Coronary artery (tissue), 2 donors: Measurements from ENCODE around the gene SP1.
"Not testable (repeated sequence)": the region's sequence is repeated elsewhere in the genome, so short reads cannot be mapped to it uniquely, and the experiment has no call there.

ENCODE experiments used
- DNase-seq: peaks from one replicate; pipeline ENCODE4 v3.0.0-alpha.2; 2017; ENCODE audit warnings: low spot score
- H3K27ac ChIP-seq, 2 donors: fragments of 200-600 bp; sonication (generic); one replicate each; pipeline ENCODE4 v1.5.1; 2016 to 2019
- H3K4me3 ChIP-seq: fragments of 200-600 bp; sonication (generic); 2 replicates; pipeline ENCODE4 v1.5.1; 2016; ENCODE audit warnings: mild to moderate bottlenecking, moderate library complexity
- TF ChIP-seq, protein P1 (sequence below): fragments of 200-600 bp; sonication (generic); IDR thresholded peaks from one replicate; pipeline ENCODE4 v1.5.1; 2019; ENCODE audit warnings: antibody characterized with exemption

The SP1 gene

GRCh38 chr12:53380104-53380793 lies at the start of gene SP1:
TSS of gene SP1 (plus strand) at chr12:53380176. CDS start at chr12:53380292, 116 bp downstream.
- Histone ChIP-seq H3K27ac (peak within 1 kb of the TSS; percentile 95 to 100), H3K4me3 (peak within 1 kb of the TSS; percentile 90)
- peak; percentile 94 for DNase-seq
- TF ChIP-seq, protein P1, sequence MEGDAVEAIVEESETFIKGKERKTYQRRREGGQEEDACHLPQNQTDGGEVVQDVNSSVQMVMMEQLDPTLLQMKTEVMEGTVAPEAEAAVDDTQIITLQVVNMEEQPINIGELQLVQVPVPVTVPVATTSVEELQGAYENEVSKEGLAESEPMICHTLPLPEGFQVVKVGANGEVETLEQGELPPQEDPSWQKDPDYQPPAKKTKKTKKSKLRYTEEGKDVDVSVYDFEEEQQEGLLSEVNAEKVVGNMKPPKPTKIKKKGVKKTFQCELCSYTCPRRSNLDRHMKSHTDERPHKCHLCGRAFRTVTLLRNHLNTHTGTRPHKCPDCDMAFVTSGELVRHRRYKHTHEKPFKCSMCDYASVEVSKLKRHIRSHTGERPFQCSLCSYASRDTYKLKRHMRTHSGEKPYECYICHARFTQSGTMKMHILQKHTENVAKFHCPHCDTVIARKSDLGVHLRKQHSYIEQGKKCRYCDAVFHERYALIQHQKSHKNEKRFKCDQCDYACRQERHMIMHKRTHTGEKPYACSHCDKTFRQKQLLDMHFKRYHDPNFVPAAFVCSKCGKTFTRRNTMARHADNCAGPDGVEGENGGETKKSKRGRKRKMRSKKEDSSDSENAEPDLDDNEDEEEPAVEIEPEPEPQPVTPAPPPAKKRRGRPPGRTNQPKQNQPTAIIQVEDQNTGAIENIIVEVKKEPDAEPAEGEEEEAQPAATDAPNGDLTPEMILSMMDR, result no peak

DNA sequence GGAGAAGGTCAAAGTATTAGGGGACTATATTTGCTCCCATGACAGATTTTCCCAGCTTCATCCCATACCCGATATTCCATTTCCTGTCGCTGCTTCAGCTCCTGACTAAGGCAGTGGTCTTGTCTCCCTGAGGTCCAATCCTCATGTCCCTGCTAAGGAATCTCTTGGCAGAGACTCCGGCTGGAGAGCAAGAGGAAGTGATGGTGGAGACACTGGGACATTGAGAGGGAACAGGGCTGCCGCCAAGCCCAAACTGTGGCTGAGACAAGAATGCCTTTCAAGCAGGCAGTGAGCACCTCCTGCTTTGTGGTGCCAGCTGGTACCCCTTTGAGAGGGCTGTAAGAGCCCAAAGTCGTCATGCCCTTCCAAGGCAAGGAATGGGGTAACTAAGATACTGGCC lies 49.3 kb upstream of the SP1 start:
- peak; percentile 55 for DNase-seq
- TF ChIP-seq, protein P1, result no peak
- Histone ChIP-seq H3K27ac (no peak overlapping the region), H3K4me3 (no peak overlapping the region)

- not testable (repeated sequence) for H3K4me3 ChIP-seq, H3K27ac ChIP-seq, DNase-seq
Measured at GRCh38 chr12:53332339-53332738, 47.6 kb upstream of the SP1 start.

DNA sequence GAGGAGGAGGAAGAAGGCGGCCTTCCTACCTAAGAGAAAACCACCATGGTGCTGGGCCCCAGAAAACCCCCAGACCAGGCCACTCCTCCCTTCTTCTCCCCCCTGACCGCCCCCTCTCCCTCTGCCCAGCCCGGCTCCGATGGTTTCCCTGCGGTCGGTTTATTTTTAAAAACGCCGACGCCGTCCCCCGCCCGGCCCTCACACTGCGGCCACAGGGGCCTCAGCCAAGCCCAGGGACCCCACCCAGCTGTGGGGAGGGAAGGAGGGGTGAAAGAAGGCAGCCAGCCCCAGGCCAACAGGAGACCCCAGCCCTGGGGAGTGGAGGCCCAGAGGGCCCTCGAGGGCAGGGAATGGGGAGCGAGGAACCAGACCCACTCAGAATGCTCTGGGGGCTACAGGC lies 47.2 kb upstream of the SP1 start:
- DNase-seq, result no peak
- Histone ChIP-seq H3K4me3 (no peak overlapping the region), H3K27ac (no peak overlapping the region)
- TF ChIP-seq, protein P1, result no peak

DNA sequence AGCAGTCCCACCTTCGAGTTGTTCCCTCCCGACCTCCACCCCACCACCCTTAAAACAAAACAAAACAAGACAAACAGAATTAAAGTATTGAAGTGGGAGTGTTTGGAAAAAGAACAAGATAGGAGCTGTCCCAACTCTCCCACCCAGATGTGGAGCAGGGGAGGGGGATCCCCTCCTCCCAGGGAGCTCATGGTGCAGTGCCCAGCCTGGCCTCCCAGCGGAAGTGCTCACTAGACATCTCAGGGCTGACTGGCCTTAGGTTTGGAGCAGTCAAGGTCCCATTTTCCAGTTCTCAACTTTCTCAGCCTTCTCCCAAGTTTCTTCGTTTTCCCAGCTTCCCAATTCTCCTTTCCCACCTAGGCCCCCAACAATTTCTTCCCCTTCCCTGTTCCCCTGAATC lies 46.7 kb upstream of the SP1 start:
- TF ChIP-seq, protein P1, result no peak
- Histone ChIP-seq H3K4me3 (no peak overlapping the region), H3K27ac (no peak overlapping the region)
- no peak for DNase-seq

DNA sequence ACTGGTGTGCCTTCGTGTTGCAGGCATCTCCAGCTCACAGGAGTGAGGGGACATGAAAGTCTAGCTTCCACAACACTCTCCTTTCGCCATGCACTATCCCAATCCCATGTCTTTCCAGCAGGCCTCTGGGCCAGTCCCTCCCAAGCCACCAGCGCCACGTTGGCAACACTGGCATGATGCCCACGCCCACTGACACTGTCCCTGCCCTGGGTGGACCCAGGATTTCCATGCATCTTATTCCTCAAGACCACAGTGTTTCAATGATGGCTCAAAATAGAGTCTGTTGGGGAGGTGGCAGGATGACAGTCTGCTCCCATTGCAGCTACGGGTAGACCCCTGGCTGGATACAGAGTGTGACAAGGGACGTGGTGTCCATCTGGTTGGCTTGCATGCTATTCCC lies 46.1 kb upstream of the SP1 start:
- Histone ChIP-seq H3K4me3 (no peak overlapping the region), H3K27ac (no peak overlapping the region)
- DNase-seq, result no peak
- TF ChIP-seq, protein P1, result no peak

DNA sequence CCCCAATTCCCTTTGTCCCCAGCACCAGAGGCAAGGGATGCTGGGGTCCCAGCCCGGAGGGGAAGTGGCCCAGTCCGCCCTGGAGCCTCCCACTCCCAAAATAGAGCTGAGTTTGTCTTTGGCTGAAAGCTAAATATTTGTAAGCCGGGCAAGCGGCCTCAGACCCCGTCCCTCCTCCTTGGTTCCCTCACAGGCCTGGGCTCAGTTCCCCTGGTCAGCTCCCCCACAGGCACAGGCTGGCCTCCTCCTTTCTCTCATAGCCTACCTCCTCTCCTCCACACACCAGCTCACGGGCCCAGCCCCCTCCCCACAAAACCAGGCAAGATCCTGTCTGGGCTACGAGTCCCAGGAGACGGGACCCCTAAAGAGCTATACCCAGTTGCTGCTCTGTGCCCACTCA lies 45.2 kb upstream of the SP1 start:
- Histone ChIP-seq H3K27ac (no peak overlapping the region), H3K4me3 (no peak overlapping the region)
- DNase-seq, result no peak
- TF ChIP-seq, protein P1, result no peak
